Skeletal muscle cell (primary cell): Measurements from ENCODE around the gene CAMK1.

Source experiments
- DNase-seq: peaks from one replicate; pipeline ENCODE4 v3.0.0-alpha.2; 2010; ENCODE audit warnings: low read depth
- H3K4me3 ChIP-seq: 2 replicates; pipeline ENCODE4 v1.5.1; 2011; ENCODE audit warnings: low read depth, mild to moderate bottlenecking, control low read depth, low read length, moderate library complexity

The CAMK1 gene

GRCh38 chr3:9794400-9794799 lies 24.7 kb upstream of the CAMK1 start:
- no peak overlapping the region for H3K4me3 ChIP-seq
- DNase-seq: no peak

DNA sequence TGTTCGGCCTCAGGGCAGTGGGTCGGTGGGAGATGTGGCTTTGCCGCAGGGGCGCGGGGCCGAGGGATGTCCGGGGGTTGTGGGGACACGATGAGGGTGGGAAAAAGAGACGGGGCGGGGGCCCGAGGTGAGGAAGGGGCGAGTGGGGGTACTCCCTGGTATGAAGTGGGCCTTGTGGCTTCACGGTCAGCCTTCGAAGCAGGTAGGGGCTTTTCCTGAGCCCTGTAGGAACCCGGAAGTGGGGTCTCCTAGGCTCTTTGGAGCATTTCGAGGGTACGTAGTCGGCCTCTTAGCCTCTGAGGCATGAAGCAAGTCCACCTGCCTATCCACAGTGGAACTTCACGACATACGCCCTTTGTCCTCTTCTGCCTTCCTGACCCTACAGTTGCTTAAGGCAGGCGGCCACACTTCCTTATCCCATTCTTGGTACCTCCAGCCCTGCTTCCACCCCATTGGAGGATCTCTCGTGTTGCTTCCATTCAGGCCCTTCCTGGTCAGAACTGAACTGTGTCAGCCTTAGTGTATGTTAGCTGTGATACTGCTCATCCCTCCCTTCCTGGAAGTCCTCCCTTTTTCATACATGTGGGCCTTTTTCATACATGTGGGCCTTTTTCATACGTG lies 23.5 kb upstream of the CAMK1 start:
- DNase-seq: no peak

DNA sequence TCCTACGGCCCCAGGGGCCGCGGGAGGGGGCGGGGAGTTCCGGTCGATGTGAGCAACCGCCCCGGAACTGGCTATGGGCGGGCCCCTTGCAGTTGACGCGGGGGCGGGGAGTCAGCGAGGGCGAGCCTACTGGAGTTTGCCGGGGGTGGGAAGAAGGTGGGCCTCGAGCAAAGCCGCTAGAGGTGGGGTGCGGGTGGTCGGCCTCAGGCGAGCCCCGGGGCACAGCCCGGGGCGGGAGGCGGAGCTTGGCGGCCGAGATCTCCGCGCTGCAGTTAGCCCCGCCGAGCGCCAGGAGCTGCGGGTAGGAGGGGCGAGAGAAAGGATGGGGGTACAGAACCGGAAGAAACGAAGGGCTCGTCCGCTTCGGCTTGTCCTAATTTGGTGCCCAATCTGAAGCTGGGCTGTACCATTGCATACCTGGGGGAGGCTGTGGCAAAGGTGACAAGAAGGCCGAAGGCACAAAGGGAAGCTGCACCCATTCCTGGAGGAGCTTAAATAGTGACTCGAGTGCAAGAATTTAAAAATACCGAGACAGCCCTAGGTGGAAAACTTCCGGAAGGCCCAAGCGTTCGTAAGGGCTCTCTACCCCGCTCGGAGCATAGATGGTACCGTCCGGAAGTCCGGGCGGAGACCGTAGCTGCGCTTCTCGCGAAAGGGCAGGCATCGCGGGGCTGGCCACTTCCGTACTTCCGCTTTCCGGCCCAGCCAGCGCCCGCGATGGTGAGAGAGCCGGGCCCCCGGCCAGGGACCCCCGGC lies 22.8 kb upstream of the CAMK1 start, which contains the start of the genes ARPC4 and TADA3:
Gene ARPC4, plus strand, starts transcription at position 678 of the 756 bp plus-strand sequence. Its CDS starts 40 bp downstream, at position 718.
Gene TADA3, minus strand, starts transcription at position 69 of the 756 bp plus-strand sequence. CDS start 1,007 bp downstream, outside the sequence.
- peak within 1 kb of the TSS; percentile 94 for H3K4me3 ChIP-seq
- DNase-seq: peak; percentile 88

More for the DNA sequence above, 23.5 kb upstream of the CAMK1 start:
- H3K4me3 ChIP-seq: peak overlapping the region; percentile 94

DNA sequence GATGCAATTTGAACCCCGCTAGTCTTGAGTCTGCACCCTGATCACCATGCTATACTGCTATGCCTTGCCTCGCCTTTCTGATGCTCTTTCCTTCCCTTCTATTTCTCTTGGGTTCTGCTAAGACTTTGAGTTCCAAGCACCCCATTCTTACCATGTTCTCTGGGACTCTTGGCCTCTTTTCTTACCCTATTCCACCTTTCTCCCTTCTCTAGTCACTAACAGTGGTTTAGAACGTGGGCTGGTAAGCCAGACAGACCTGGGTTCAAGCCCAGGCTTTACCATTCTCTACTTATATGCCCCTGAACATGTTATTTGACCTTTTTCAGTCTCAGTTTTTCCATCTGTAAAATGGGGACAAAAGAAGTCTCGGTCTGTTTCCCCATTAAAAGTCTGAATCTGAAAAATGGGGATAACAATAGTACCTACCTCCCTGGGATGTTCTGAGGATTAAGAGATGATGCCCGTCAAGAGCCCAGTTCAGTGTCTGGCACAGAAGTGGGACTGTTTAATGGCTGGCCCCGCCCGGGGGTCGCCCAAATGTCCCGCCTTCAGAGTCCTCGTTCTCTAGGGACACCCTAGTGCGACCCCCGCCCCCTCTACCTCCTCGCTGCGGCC lies 22.1 kb upstream of the CAMK1 start:
- H3K4me3 ChIP-seq: peak overlapping the region; percentile 94
- no peak for DNase-seq

DNA sequence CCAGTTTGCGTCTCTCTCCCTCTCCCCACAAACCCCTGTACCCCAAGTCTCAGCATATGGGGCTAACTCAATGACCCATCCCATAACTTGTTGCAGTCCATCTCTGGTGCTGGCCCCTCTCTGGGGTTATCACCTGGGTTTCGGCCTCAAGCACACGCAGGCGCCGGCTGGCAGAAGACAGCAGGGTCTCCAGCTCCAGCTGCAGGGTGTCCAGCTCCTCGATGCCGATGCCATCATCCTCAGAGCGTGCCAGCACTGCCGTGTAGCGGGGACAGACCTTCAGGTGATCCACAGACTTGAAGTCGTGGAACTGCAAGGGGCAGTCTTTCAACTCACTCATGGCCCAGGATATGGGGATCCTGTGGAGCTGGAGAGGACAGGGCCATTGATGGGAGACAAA lies 21.4 kb upstream of the CAMK1 start:
- DNase-seq: no peak
- no peak overlapping the region for H3K4me3 ChIP-seq

- no peak overlapping the region for H3K4me3 ChIP-seq
- DNase-seq: no peak
These were observed 18.0 kb upstream of the CAMK1 start for GRCh38 chr3:9787714-9788113.

DNA sequence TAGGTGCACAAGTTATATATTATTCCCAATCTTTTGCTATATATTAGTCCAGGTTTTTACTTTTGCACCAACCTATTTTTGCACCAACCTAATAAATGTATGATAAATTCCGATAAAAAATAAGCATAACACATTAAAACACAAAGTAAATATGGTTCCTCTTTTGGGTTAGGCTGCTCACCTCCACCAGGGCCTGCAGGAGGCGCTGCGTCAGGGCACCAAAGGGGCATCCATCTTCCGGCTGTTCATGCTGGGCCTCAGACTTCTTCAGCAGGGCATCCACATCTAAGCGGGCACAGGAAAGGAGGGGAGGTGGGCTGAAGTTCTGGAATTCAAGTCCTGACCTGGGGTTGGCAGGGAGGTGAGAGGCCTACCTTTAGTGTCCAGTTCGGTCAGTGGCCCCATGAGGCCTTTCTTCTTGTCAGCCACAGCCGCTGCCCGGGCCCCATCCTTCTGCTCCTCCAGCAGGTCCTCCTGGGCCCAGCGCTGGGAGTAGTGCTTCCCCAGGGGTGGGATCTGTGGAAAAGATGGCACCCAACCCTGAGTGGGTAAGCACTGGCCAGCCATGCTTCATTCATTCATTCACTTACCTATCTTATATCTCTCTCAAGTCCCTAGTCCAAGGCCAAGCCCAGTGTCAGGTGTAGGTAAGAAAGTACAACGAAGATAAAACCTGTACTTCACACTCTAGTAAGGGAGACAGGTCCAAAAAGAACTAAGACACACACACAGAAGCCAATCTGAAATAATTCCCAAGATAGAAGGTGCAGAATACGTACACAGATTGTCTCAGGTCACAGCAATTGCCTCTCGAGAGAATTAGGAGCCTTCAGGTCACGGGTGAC lies 17.3 kb upstream of the CAMK1 start:
- H3K4me3 ChIP-seq: no peak overlapping the region
- DNase-seq: no peak

- DNase-seq: no peak
- no peak overlapping the region for H3K4me3 ChIP-seq
These were observed 16.5 kb upstream of the CAMK1 start for GRCh38 chr3:9786209-9786739.

DNA sequence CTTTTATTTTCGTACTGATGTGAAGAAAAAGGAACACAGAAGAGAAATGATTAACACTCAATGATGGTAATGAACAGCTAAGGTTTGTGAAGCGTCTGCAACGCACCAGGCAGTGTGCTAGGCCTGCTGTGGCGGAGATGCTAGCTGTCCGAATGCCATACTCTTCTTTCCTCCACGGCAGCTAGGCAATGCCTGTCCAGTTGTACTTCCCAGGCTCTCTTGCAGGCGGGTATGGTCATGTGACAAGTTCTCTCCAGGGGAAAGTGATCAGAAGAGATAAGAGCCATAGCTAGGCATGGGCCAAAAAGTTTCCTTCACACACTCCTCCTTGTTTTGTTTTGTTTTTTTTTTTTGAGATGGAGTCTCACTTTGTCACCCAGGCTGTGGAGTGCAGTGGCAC lies 15.9 kb upstream of the CAMK1 start:
- DNase-seq: no peak
- H3K4me3 ChIP-seq: no peak overlapping the region

DNA sequence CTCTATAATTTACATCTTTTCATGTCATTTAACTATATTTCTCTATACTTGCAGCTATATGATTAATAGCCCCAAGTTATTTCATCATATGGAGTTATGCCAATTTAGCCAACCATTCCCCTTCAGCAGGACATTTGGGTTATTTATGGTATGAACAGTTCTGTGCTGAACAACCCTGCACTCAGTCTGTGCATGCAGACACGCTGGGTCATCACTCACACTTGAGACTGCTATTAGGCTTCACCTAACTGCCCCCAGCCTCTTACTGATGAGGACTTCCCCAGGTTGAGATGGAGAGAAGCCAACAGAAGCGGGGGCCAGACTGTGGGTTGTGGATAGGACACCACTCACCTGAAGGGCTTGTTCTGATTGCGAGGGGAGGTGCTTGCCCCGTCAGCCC lies 15.2 kb upstream of the CAMK1 start:
- DNase-seq: no peak

GRCh38 chr3:9783954-9784353 lies 14.2 kb upstream of the CAMK1 start:
- no peak for DNase-seq
- H3K4me3 ChIP-seq: no peak overlapping the region

More for the DNA sequence above, 15.2 kb upstream of the CAMK1 start:
- H3K4me3 ChIP-seq: no peak overlapping the region

- H3K4me3 ChIP-seq: no peak overlapping the region
- no peak for DNase-seq
These were observed 13.0 kb upstream of the CAMK1 start for GRCh38 chr3:9782770-9783169.

DNA sequence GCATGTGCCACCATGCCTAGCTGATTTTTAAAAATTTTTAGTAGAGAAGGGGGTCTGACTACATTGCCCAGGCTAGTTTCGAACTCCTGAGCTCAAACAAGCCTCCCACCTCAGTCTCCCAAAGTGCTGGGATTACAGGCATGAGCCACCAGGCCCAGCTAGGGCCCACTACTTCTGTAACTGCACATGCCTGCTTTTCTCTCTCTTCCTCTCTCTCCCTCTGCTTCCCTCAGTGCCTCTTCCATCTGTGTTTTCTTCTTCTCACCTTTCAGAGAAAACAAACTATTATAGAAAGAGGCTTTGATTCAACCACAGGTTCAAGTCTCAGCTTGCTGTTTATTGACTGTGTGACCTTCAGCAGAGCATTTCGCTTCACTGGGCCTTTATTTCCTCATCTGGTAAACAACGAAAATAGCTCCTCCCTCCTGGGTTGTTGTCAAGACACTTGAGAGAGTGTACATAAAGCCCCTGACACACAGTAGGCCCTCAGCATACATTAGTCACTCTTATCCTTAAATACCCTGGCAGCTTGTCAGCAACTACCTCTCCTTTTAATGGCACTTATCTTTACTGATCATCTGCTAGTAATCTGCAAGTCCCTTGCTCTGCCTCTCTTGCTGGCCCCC lies 12.3 kb upstream of the CAMK1 start:
- H3K4me3 ChIP-seq: no peak overlapping the region
- no peak for DNase-seq

- no peak overlapping the region for H3K4me3 ChIP-seq
- no peak for DNase-seq
These were observed 11.8 kb upstream of the CAMK1 start for GRCh38 chr3:9781551-9781950.

DNA sequence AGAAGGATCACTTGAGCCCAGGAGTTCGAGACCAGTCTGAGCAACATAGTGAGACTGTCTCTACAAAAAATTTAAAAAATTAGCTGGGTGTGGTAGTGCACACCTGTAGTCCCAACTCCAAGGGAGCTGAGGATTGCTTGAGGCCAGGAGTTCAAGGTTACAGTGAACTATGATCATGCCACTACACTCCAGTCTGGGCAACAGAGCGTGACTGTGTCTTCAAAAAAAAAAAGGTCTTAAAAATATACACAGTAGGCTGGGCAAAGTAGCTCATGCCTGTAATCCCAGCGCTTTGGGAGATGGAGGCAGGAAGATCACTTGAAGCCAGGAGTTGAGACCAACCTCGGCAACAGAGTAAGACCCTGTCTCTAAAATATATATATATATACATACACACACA lies 11.2 kb upstream of the CAMK1 start:
- H3K4me3 ChIP-seq: no peak overlapping the region
- no peak for DNase-seq

DNA sequence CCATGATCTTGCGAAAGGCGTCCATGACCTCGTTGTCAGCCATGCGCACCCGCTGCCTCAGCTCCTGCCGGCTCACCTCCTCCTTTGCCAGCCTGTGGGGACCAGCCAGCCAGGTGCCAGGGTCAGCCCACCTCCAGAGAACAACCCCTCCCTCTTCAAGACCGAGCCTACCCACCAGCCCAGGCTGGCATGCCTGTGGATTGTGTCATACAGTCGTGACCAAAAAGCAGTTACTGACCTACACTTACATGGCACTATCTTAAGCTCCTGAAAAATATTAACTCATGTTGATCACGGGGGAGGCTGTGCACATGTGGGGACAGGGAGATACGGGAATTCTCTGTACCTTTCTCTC lies 10.7 kb upstream of the CAMK1 start:
- no peak overlapping the region for H3K4me3 ChIP-seq
- no peak for DNase-seq

GRCh38 chr3:9779721-9780457 lies 10.1 kb upstream of the CAMK1 start:
- H3K4me3 ChIP-seq: no peak overlapping the region
- DNase-seq: no peak

DNA sequence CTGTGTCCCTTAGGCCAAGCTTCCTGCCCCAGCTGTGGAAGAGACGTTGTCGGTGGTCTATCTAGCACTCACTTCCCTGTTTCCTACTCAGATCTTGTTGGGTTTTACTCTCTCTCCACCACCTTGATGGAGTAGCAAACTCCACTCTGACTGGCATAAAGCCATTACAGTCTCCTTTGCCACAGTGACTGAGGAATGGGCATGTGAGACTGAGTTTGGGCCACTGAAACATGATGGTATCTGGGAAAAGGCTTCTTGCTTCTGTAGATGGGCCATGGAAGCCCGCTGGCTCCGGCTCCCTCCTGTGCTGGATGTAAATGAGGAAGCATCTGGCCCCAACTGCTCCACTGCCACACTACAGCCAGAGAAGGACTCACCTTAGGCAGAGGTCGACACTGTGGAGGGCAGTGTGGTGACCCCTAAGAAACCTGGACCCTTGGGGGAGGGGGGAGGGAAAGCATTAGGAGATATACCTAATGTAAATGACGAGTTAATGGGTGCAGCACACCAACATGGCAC lies 9.4 kb upstream of the CAMK1 start:
- DNase-seq: no peak
- H3K4me3 ChIP-seq: no peak overlapping the region
